Left forelimb (tissue), 1 donor: ENCODE results near the gene FOSL1.
A peak's percentile ranks its signal among the peaks of the same experiment; 100 is the strongest.
"Not testable (repeated sequence)": the region's sequence is repeated elsewhere in the genome, so short reads cannot be mapped to it uniquely, and the experiment has no call there.

Experiments used
- DNase-seq: peaks from one replicate; pipeline ENCODE4 v3.0.0-alpha.2; 2018; ENCODE audit warnings: low spot score

Gene FOSL1

DNA sequence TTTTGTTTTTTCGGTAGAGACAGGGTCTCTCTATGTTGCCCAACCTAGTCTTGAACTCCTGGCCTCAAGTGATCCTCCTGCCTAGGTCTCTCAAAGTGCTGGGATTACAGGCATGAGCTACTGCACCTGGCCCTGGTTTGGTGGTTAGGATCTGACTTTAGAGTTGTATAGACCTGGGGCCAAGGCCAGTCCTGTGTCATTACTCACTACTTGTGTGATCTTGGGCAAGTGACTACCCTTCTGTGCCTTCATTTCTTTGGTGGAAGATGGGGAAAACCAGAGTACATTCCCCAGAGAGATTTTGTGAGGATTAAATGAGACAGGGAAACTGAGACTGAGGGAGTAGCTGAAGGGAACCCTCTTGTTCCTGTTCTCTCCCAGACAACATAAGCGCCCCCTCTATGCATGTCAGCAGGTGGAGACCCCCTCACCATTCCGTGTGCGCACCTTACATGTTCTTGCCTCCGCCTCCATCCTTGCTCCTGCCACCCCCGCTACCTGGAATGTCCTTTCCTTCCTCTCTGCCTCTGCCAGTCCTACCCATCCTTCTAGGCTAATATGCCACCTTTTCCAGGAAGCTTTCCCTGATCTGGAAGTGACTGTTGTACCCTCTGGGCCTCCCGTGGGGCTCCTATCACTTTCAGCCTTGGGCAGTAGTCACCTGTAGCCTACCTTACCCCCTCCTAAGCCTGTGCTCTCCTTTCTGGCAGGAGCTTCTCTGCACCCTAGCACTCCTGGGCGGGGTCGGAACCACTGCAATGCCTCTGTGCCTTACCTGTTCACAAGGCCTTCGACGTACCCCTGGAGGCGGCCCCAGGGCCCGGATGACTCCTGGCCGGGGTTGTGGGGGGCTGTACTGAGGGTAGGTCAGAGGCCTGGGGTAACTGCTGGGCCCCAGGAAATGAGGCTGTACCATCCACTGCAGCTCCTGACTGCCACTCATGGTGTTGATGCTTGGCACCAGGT is 3.9 kb downstream of the FOSL1 start:
- no peak for DNase-seq

- no peak for DNase-seq
Observed at GRCh38 chr11:65895482-65895981, 4.7 kb downstream of the FOSL1 start.

DNA sequence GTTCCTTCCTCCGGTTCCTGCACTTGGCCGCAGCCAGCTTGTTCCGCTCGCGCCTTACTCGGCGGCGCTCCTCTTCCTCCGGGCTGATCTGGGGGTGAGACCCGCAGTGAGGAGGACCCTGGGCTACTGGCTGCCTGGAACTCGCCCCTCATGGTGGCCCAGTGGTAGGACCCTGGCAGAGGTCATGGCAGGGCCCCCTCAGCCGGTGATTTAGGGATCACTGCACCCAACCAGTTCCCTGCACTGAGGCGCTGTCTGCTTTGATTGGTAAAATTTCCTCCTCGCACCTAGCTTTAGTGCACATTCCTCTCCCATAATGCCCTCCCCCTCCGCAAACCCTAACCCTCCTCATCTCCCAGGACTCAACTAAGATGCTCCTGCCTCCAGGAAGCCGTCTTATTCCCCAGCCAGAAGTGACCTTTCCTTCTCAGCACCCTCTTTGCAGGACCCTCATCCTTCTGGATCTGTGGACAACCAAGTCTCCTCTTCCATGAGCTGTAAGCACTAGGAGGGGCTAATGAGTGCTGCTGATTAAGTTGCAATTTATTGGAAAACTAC is 6.1 kb downstream of the FOSL1 start:
- no peak for DNase-seq

DNA sequence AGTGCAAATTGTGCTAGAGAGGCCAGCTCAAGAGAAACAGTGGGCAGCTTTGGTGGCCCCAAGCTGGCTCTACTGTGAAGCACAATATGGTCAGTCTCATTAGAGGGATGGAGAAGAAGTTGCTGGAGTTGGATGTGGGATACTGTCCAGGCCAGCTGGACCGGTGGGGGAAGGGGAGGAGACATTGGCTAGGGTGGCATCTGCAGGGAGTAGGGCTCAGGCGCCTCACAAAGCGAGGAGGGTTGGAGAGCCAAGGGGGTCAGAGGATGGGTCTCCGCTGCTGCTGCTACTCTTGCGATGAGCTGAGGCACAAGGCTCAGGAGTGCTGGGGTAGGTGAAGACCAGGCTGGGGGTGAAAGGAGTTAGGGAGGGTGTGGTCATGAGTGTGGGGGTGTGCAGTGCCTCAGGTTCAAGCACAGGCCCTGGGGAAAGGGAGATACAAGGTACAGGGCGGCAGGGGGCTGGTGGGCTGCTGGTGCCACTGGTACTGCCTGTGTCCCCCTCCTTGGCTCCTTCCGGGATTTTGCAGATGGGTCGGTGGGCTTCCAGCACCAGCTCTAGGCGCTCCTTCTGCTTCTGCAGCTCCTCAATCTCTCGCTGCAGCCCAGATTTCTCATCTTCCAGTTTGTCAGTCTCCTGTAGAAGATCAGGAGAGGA is 7.4 kb downstream of the FOSL1 start:
- no peak for DNase-seq

- DNase-seq: not testable (repeated sequence)
Observed at GRCh38 chr11:65892137-65892540, 8.0 kb downstream of the FOSL1 start.

DNA sequence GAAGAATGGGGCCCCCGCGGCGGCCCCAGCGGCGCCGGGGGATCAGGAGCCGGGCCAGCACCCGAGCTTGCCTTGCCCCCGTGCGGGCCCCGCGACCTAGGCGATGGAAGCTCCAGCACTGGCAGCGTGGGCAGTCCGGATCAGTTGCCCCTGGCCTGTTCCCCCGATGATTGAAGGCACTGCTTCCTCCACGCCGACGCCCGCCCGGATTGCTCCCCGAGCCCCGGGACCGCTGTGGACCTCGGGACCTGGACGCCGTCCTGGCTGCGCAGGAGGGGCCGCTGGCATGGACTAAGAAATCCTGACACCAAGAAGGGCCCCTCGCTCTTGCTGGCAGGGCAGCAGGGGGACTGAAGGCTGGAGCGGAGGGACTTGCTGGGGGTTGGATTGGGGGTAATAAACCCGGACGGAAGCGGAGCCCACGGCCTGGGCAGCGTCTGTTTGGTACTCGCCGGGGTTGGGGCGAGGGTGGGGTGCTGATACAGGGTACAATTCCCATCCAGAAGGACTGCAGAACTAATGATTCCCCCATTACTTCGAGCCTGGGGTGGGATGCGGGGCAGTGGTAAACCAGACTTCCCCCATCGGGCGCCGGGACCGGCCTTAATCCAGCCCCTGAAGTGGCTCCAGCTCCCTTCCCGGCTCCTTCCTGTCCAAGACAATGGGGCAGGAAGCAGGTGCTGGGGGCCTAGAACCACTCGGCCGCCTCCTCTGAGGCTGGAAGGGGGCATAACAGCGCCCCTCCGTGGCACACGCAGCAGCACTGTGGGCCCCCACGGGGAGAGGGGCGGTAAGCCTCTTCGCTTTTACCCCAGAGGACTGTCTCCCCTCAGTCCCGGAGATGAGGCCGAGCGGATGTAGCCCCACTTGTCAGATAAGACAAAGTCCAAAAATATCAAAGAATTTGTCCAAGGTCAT is 8.7 kb downstream of the FOSL1 start:
- DNase-seq: no peak

- DNase-seq: peak; percentile 98
Observed at GRCh38 chr11:65890324-65891218, 9.6 kb downstream of the FOSL1 start, which contains the start of gene CCDC85B. TSS of gene CCDC85B (plus strand) at chr11:65890673. CDS start at chr11:65890784, 111 bp downstream.

DNA sequence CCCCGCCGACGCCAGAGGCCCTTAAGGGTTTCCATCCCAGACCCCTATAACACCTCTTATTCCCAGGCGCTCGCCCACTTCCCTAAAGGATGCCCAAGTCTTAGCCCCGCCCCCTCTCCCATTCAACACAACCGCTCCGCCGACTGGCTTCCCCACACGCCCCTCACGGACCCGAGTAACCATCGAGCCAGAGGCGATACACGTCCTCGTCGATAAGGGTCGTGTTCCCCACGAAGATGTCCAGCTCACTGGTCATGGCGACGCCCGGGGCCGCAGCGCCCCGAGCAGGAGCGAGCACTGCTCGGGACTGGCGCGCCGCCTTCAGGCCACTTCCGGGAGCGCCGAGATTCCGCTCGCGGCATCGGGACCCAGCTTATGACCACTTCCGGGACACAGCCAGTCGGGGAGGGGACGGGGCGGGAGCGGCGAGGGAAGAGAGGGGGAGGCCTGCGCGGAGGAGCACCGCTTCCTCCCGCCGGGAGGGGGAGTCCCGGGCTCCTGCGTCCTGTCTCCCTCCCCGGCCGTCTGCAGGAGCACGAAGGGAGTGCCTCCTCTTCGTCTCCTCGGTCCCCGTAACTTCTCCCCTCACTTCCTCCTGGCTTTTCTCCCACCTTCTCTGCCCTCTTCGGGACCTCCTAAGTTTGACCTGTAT is 11.9 kb downstream of the FOSL1 start, which contains the start of gene FIBP:
Gene FIBP (minus strand): TSS at position 309 of the 652 bp plus-strand sequence. CDS start 53 bp downstream, at position 256.
- peak; percentile 99 for DNase-seq

GRCh38 chr11:65887723-65888162 is 12.4 kb downstream of the FOSL1 start:
- DNase-seq: no peak

GRCh38 chr11:65886826-65887722 is 13.1 kb downstream of the FOSL1 start:
- no peak for DNase-seq

- DNase-seq: no peak
Observed at GRCh38 chr11:65885808-65886536, 14.2 kb downstream of the FOSL1 start.

DNA sequence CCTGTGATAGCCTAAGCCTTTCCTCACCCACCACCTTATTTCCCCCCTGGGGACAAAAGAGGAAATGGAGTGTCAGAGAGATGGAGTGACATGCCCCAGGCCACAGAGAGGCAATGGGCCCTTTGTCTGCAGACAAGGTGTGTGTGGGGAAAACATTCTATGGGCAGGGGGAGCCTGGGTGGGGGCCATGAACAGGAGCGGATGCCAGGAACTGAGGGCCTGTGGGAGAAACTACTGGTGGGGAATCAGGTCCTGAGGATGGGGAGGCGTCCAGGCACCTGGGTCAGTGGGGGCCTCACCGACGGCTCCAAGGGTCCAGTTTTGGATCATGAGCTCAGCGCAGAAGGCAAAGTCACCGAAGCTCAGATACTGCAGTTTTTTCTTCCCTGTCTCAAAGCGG is 15.0 kb downstream of the FOSL1 start:
- no peak for DNase-seq

- no peak for DNase-seq
Observed at GRCh38 chr11:65884716-65885092, 15.5 kb downstream of the FOSL1 start.

DNA sequence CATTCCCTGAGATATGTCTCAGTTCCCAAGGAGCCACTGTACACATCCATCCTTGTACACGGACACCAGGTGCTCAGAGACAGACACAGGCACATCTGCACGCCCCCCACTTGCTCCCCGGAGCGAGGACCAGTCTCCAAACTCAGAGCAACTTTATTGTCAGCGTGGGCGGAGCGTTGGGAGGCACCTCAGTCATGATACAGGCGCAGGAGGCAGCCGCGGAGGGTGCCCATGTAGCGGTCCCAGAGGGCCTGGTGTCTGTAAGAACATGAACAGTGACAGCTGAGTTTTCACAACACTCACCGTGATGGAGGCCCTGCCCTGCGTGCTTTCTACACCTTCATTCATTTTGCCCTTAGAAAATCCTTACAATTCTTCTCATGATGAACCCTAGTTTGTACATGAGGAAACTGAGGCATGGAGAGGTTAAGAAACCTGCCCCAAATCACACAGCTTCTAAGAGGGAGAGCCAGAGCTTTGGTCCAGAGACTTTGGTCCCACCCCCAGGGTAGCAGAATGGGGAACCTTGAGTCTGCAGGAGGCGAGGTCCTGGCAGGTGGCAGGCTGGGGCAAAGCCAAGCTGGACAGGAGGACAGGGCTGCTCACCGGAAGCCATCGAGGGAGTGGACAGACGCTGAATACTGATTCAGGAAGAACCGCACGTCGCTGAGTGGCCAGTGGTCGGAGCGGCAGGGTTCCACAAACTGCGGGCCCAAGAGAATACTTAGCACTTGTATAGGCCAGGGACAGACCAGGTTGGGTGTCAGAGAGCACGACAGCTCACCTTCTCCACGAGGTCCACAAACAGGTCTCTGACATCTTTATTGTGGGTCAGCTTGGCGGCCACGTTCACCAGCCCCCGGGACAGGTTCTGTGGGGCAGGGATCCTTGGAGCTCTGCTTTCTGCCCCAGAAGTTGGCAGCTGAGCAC is 16.1 kb downstream of the FOSL1 start:
- no peak for DNase-seq

DNA sequence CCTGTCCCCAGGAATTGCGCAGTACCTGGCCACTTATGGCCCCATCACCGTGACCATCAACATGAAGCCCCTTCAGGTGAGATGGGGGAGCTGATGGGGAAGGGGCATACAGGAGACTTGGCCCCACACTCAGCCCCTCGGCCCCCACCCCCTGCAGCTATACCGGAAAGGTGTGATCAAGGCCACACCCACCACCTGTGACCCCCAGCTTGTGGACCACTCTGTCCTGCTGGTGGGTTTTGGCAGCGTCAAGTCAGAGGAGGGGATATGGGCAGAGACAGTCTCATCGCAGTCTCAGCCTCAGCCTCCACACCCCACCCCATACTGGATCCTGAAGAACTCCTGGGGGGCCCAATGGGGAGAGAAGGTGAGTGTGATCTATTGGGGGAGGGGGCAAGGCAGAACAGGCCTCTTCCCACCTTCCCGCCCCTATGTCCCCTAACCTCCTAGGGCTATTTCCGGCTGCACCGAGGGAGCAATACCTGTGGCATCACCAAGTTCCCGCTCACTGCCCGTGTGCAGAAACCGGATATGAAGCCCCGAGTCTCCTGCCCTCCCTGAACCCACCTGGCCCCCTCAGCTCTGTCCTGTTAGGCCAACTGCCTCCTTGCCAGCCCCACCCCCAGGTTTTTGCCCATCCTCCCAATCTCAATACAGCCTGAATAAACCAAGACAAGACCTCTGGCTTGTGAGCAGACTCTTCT is 17.0 kb downstream of the FOSL1 start:
- no peak for DNase-seq
